ENCODE results near the gene PDE4B.
"Not testable (repeated sequence)": the region's sequence is repeated elsewhere in the genome, so short reads cannot be mapped to it uniquely, and the experiment has no call there.

PDE4B gene

GRCh38 chr1:65958561-65959350 is 166.1 kb downstream of the PDE4B start:
- DNase-seq = no peak

GRCh38 chr1:65959896-65960567 is 167.3 kb downstream of the PDE4B start:
- DNase-seq = no peak

- no peak for DNase-seq
Observed at GRCh38 chr1:65963156-65963888, 170.6 kb downstream of the PDE4B start.

- DNase-seq = no peak
Observed at GRCh38 chr1:65964123-65964522, 171.4 kb downstream of the PDE4B start.

- no peak for DNase-seq
Observed at GRCh38 chr1:65965112-65965996, 172.7 kb downstream of the PDE4B start.

- not testable (repeated sequence) for DNase-seq
Observed at GRCh38 chr1:65967492-65967891, 174.8 kb downstream of the PDE4B start.

GRCh38 chr1:65971547-65971946 is 178.9 kb downstream of the PDE4B start:
- DNase-seq = no peak

GRCh38 chr1:65975708-65976107 is 183.0 kb downstream of the PDE4B start:
- DNase-seq = no peak

GRCh38 chr1:65979136-65980044 is 186.7 kb downstream of the PDE4B start:
- DNase-seq = no peak

- DNase-seq = no peak
Observed at GRCh38 chr1:65980237-65980636, 187.5 kb downstream of the PDE4B start.

- DNase-seq = no peak
Observed at GRCh38 chr1:65983500-65983899, 190.8 kb downstream of the PDE4B start.

- no peak for DNase-seq
Observed at GRCh38 chr1:65985393-65986066, 192.8 kb downstream of the PDE4B start.

GRCh38 chr1:65986146-65986545 is 193.5 kb downstream of the PDE4B start:
- DNase-seq = no peak

GRCh38 chr1:65990161-65990560 is 197.5 kb downstream of the PDE4B start:
- no peak for DNase-seq

GRCh38 chr1:65991694-65992093 is 199.0 kb downstream of the PDE4B start:
- no peak for DNase-seq

GRCh38 chr1:65992165-65992821 is 199.6 kb downstream of the PDE4B start:
- DNase-seq = no peak

- DNase-seq = no peak
Observed at GRCh38 chr1:65992831-65993271, 200.2 kb downstream of the PDE4B start.

- no peak for DNase-seq
Observed at GRCh38 chr1:65994223-65994622, 201.5 kb downstream of the PDE4B start.

- DNase-seq = no peak
Observed at GRCh38 chr1:65995336-65995735, 202.6 kb downstream of the PDE4B start.

GRCh38 chr1:65995928-65996327 is 203.2 kb downstream of the PDE4B start:
- DNase-seq = no peak
